Activated naive CD8-positive, alpha-beta T cell treated with anti-CD3 and anti-CD28 coated beads, Interleukin-2, amount 10 ng/mL, durations not matched to agents 7 days and 5 days (primary cell): ENCODE data around the gene FARP2. TPM values are rescaled to one million over a fixed set of nuclear protein-coding genes. Genes with fewer than 3 reads are reported as not detected.
"Not testable (repeated sequence)": the region's sequence is repeated elsewhere in the genome, so short reads cannot be mapped to it uniquely, and the experiment has no call there.

Experiments
- ATAC-seq: fragments of 150-1000 bp; cut with Tn5 transposase; one replicate; pipeline ENCODE4 v1.10.0; 2021; ENCODE audit warnings: low read depth, moderate library complexity
- POLR2A ChIA-PET: fragments of 350-600 bp; sonication (Branson Sonifier 250); formaldehyde crosslinking; loops from one replicate; lab custom pipeline; 2021; ENCODE audit warnings: antibody characterized with exemption; lab: Charles Lee
- DNase-seq: peaks from one replicate; pipeline ENCODE4 v3.0.0; 2021
- H3K27ac Mint-ChIP-seq: one replicate; pipeline ENCODE4 v1.8.0; 2022; ENCODE audit warnings: mild to moderate bottlenecking, mixed read lengths
- H3K27me3 Mint-ChIP-seq: one replicate; pipeline ENCODE4 v1.8.0; 2022; ENCODE audit warnings: mild to moderate bottlenecking, moderate library complexity, mixed read lengths
- H3K36me3 Mint-ChIP-seq: one replicate; pipeline ENCODE4 v1.8.0; 2021; ENCODE audit warnings: mild to moderate bottlenecking, mixed read lengths
- H3K4me1 Mint-ChIP-seq: one replicate; pipeline ENCODE4 v1.8.0; 2021; ENCODE audit warnings: mixed read lengths
- H3K4me3 Mint-ChIP-seq: one replicate; pipeline ENCODE4 v1.8.0; 2022; ENCODE audit warnings: mild to moderate bottlenecking, moderate library complexity, mixed read lengths
- H3K9me3 Mint-ChIP-seq: one replicate; pipeline ENCODE4 v1.8.0; 2021; ENCODE audit warnings: mixed read lengths
- total RNA-seq, 2 experiments: library from RNA; stranded (reverse); gene quantifications; one replicate each; pipeline ENCODE4 v1.2.3, GENCODE V29; 2021

The FARP2 gene
- total RNA-seq, 2 experiments from 2014 or later: 17.7 to 18.3 TPM

- POLR2A ChIA-PET: no interaction called here
- H3K4me3 Mint-ChIP-seq: no peak overlapping the region
- no peaks in the 10 kb centered on the region for H3K9me3 Mint-ChIP-seq
- H3K27ac Mint-ChIP-seq: no peak overlapping the region
- H3K27me3 Mint-ChIP-seq: no peaks in the 10 kb centered on the region
- no peak for ATAC-seq
- H3K4me1 Mint-ChIP-seq: peaks cover 19% of the 10 kb centered on the region
- no peaks in the 10 kb centered on the region for H3K36me3 Mint-ChIP-seq
- no peak for DNase-seq
These were observed 3.5 kb downstream of the FARP2 start for GRCh38 chr2:241359481-241360045.

- no peaks in the 10 kb centered on the region for H3K36me3 Mint-ChIP-seq
- H3K27ac Mint-ChIP-seq: no peak overlapping the region
- POLR2A ChIA-PET: no interaction called here
These were observed 7.3 kb downstream of the FARP2 start for GRCh38 chr2:241363426-241363825.

GRCh38 chr2:241364781-241365180, 8.7 kb downstream of the FARP2 start:
- no peaks in the 10 kb centered on the region for H3K9me3 Mint-ChIP-seq
- no peak for DNase-seq
- H3K4me1 Mint-ChIP-seq: peaks cover 5% of the 10 kb centered on the region
- no peaks in the 10 kb centered on the region for H3K27me3 Mint-ChIP-seq
- no peak for ATAC-seq
- POLR2A ChIA-PET: no interaction called here
- H3K27ac Mint-ChIP-seq: no peak overlapping the region
- H3K36me3 Mint-ChIP-seq: no peaks in the 10 kb centered on the region
- no peak overlapping the region for H3K4me3 Mint-ChIP-seq

More at GRCh38 chr2:241363426-241363825, 7.3 kb downstream of the FARP2 start:
- DNase-seq (no peak), ATAC-seq (no peak)
- Mint-ChIP-seq H3K4me1 (peaks cover 8% of the 10 kb centered on the region), H3K9me3 (no peaks in the 10 kb centered on the region), H3K27me3 (no peaks in the 10 kb centered on the region), H3K4me3 (no peak overlapping the region)

- Mint-ChIP-seq H3K36me3 (no peaks in the 10 kb centered on the region), H3K27ac (no peak overlapping the region), H3K27me3 (no peaks in the 10 kb centered on the region), H3K4me3 (no peak overlapping the region), H3K4me1 (peaks cover 5% of the 10 kb centered on the region), H3K9me3 (no peaks in the 10 kb centered on the region)
- DNase-seq (no peak), ATAC-seq (no peak)
- POLR2A ChIA-PET: no interaction called here
These were observed 10.6 kb downstream of the FARP2 start for GRCh38 chr2:241366678-241367077.

GRCh38 chr2:241368643-241369042, 12.6 kb downstream of the FARP2 start:
- no peaks in the 10 kb centered on the region for H3K36me3 Mint-ChIP-seq
- peaks cover under 1% of the 10 kb centered on the region for H3K4me1 Mint-ChIP-seq
- DNase-seq (no peak), ATAC-seq (no peak)
- POLR2A ChIA-PET: no interaction called here
- no peak overlapping the region for H3K4me3 Mint-ChIP-seq
- no peaks in the 10 kb centered on the region for H3K27me3 Mint-ChIP-seq
- H3K9me3 Mint-ChIP-seq: no peaks in the 10 kb centered on the region
- no peak overlapping the region for H3K27ac Mint-ChIP-seq

- peaks cover 8% of the 10 kb centered on the region for H3K36me3 Mint-ChIP-seq
- H3K9me3 Mint-ChIP-seq: no peaks in the 10 kb centered on the region
- POLR2A ChIA-PET: no interaction called here
- no peak overlapping the region for H3K27ac Mint-ChIP-seq
- no peak for DNase-seq
- H3K4me3 Mint-ChIP-seq: no peak overlapping the region
- no peak for ATAC-seq
- H3K27me3 Mint-ChIP-seq: no peaks in the 10 kb centered on the region
- peaks cover 2% of the 10 kb centered on the region for H3K4me1 Mint-ChIP-seq
These were observed 16.4 kb downstream of the FARP2 start for GRCh38 chr2:241372361-241372992.

GRCh38 chr2:241373446-241373845, 17.4 kb downstream of the FARP2 start:
- ATAC-seq (no peak), DNase-seq (no peak)
- POLR2A ChIA-PET: no interaction called here
- Mint-ChIP-seq H3K27ac (no peak overlapping the region), H3K4me1 (peaks cover 2% of the 10 kb centered on the region), H3K4me3 (no peak overlapping the region), H3K9me3 (no peaks in the 10 kb centered on the region), H3K36me3 (peaks cover 8% of the 10 kb centered on the region), H3K27me3 (no peaks in the 10 kb centered on the region)

- POLR2A ChIA-PET, H3K9me3 Mint-ChIP-seq, H3K36me3 Mint-ChIP-seq, H3K27ac Mint-ChIP-seq, H3K4me3 Mint-ChIP-seq, H3K27me3 Mint-ChIP-seq, DNase-seq, ATAC-seq, H3K4me1 Mint-ChIP-seq: not testable (repeated sequence)
These were observed 17.8 kb downstream of the FARP2 start for GRCh38 chr2:241373906-241374305.

- ATAC-seq: no peak
- Mint-ChIP-seq H3K4me3 (no peak overlapping the region), H3K36me3 (peaks cover 8% of the 10 kb centered on the region), H3K27me3 (no peaks in the 10 kb centered on the region), H3K9me3 (no peaks in the 10 kb centered on the region), H3K27ac (no peak overlapping the region), H3K4me1 (peaks cover 2% of the 10 kb centered on the region)
- no peak for DNase-seq
- POLR2A ChIA-PET: no interaction called here
These were observed 19.2 kb downstream of the FARP2 start for GRCh38 chr2:241375300-241375699.

GRCh38 chr2:241376808-241377207, 20.7 kb downstream of the FARP2 start:
- Mint-ChIP-seq H3K36me3 (peaks cover 8% of the 10 kb centered on the region), H3K9me3 (no peaks in the 10 kb centered on the region)
- no peak for ATAC-seq

GRCh38 chr2:241378816-241379215, 22.7 kb downstream of the FARP2 start:
- no peak overlapping the region for H3K4me3 Mint-ChIP-seq
- POLR2A ChIA-PET: no interaction called here
- H3K36me3 Mint-ChIP-seq: peaks cover 10% of the 10 kb centered on the region
- ATAC-seq (no peak), DNase-seq (no peak)
- no peak overlapping the region for H3K27ac Mint-ChIP-seq
- H3K27me3 Mint-ChIP-seq: no peaks in the 10 kb centered on the region
- no peaks in the 10 kb centered on the region for H3K9me3 Mint-ChIP-seq
- H3K4me1 Mint-ChIP-seq: peaks cover 6% of the 10 kb centered on the region

More at GRCh38 chr2:241376808-241377207, 20.7 kb downstream of the FARP2 start:
- POLR2A ChIA-PET: no interaction called here
- peaks cover 2% of the 10 kb centered on the region for H3K4me1 Mint-ChIP-seq
- DNase-seq: no peak
- H3K27ac Mint-ChIP-seq: no peak overlapping the region
- no peaks in the 10 kb centered on the region for H3K27me3 Mint-ChIP-seq
- H3K4me3 Mint-ChIP-seq: no peak overlapping the region

- ATAC-seq: no peak
- Mint-ChIP-seq H3K4me1 (peaks cover 4% of the 10 kb centered on the region), H3K27ac (no peak overlapping the region), H3K36me3 (peaks cover 6% of the 10 kb centered on the region), H3K27me3 (no peaks in the 10 kb centered on the region), H3K9me3 (no peaks in the 10 kb centered on the region), H3K4me3 (no peak overlapping the region)
- POLR2A ChIA-PET: no interaction called here
- no peak for DNase-seq
These were observed 23.7 kb downstream of the FARP2 start for GRCh38 chr2:241379481-241380480.

- Mint-ChIP-seq H3K4me3 (no peak overlapping the region), H3K4me1 (peaks cover 4% of the 10 kb centered on the region), H3K36me3 (peaks cover 6% of the 10 kb centered on the region), H3K27ac (no peak overlapping the region), H3K9me3 (no peaks in the 10 kb centered on the region), H3K27me3 (no peaks in the 10 kb centered on the region)
- no peak for DNase-seq
- ATAC-seq: no peak
- POLR2A ChIA-PET: no interaction called here
These were observed 25.8 kb downstream of the FARP2 start for GRCh38 chr2:241381872-241382271.
